Stimulated activated CD8-positive, alpha-beta memory T cell treated with anti-CD3 and anti-CD28 coated beads, Interleukin-12 subunit alpha, Interleukin-12 subunit beta, amount 100 ng/mL, for 24 hours (primary cell): ENCODE data around the gene HOXD8.

ENCODE experiments used
- DNase-seq: peaks from one replicate; pipeline ENCODE4 v3.0.0-alpha.2; 2020; ENCODE audit errors: extremely low read depth

Gene HOXD8

GRCh38 chr2:176146645-176147044 is 17.1 kb downstream of the HOXD8 start:
- DNase-seq, result no peak

- DNase-seq, result no peak
These were observed 17.8 kb downstream of the HOXD8 start for GRCh38 chr2:176147210-176147799.

GRCh38 chr2:176147800-176148496 is 18.4 kb downstream of the HOXD8 start:
- DNase-seq, result no peak

GRCh38 chr2:176148751-176149421 is 19.4 kb downstream of the HOXD8 start:
- DNase-seq, result no peak

- no peak for DNase-seq
These were observed 20.0 kb downstream of the HOXD8 start for GRCh38 chr2:176149481-176149938.

- DNase-seq, result no peak
These were observed 20.6 kb downstream of the HOXD8 start for GRCh38 chr2:176149939-176150583.

GRCh38 chr2:176150584-176151441 is 21.3 kb downstream of the HOXD8 start:
- DNase-seq, result no peak

- no peak for DNase-seq
These were observed 22.2 kb downstream of the HOXD8 start, which contains the start of gene HOXD4 for GRCh38 chr2:176151442-176152287. HOXD4 (plus strand) TSS chr2:176151550; CDS start chr2:176151634, 84 bp downstream.

GRCh38 chr2:176152350-176153181 is 23.1 kb downstream of the HOXD8 start:
- DNase-seq, result no peak

GRCh38 chr2:176154576-176155252 is 25.2 kb downstream of the HOXD8 start:
- no peak for DNase-seq

- DNase-seq, result no peak
These were observed 26.0 kb downstream of the HOXD8 start for GRCh38 chr2:176155356-176156044.

GRCh38 chr2:176156301-176156806 is 26.8 kb downstream of the HOXD8 start:
- no peak for DNase-seq

- no peak for DNase-seq
These were observed 27.4 kb downstream of the HOXD8 start, which contains the start of gene HOXD3 for GRCh38 chr2:176156807-176157498. HOXD3 (plus strand) TSS chr2:176157307; CDS start chr2:176169115, 11,808 bp downstream.

- DNase-seq, result no peak
These were observed 28.1 kb downstream of the HOXD8 start for GRCh38 chr2:176157499-176158185.

GRCh38 chr2:176158186-176158591 is 28.7 kb downstream of the HOXD8 start:
- no peak for DNase-seq

GRCh38 chr2:176158855-176159662 is 29.6 kb downstream of the HOXD8 start:
- DNase-seq, result no peak
